K562 (cell line): ENCODE data around the gene ARL13B. TPM values are rescaled to one million over a fixed set of nuclear protein-coding genes. Genes with fewer than 3 reads are reported as not detected.

ENCODE experiments used
- ATAC-seq: fragments of 200-7000 bp; cut with Tn5 transposase; 3 replicates; pipeline ENCODE4 v1.9.1; 2020; ENCODE audit warnings: moderate library complexity
- BruUV-seq: library from RNA; stranded (reverse); fragments of 400-500 nt; replicated peaks from 2 replicates; lab custom pipeline; 2021; lab: Mats Ljungman, UMichigan
- CTCF ChIA-PET: fragments of 300-600 bp; formaldehyde crosslinking; extraction: SDS; loops from one replicate; lab custom pipeline; 2021; ENCODE audit warnings: low intra/inter-chr PET ratio; lab: Yijun Ruan, JAX
- POLR2A ChIA-PET: fragments of 300-600, 350-650 bp; sonication (Branson Sonifier 250); formaldehyde crosslinking; extraction: SDS; loops from one replicate; lab custom pipeline; 2021; ENCODE audit warnings: antibody characterized with exemption, inconsistent platforms; lab: Yijun Ruan, JAX
- DNase-seq, 4 experiments: peaks; one replicate each; pipeline versions ENCODE4 v3.0.0 to v3.0.0-alpha.2; 2011 to 2018; ENCODE audit warnings: low spot score in 3 of 4, mixed read lengths in 3 of 4; ENCODE audit errors: extremely low read depth in 1 of 4
- FAIRE-seq: peaks from 2 replicates; lab custom pipeline; 2011; peaks lifted over from hg19 to GRCh38; lab: Jason Lieb, UNC
- H2AFZ ChIP-seq: 2 replicates; pipeline ENCODE4 v1.6.0; 2011; ENCODE audit warnings: low read depth, low read length, control low read depth, inconsistent platforms
- H3K27ac ChIP-seq: fragments of 200-600 bp; 3 replicates; pipeline ENCODE4 v1.8.0; 2011; ENCODE audit warnings: low read depth, mild to moderate bottlenecking, control low read depth, inconsistent platforms, low read length, moderate library complexity, mixed read lengths; ENCODE audit errors: extremely low read depth
- H3K27me3 ChIP-seq, 2 experiments: fragments of 300-600 bp in 1 of 2; 2 replicates in 1 of 2; 3 replicates in 1 of 2; pipeline versions ENCODE4 v1.6.0 to v1.8.0; 2011; ENCODE audit warnings: inconsistent platforms in 2 of 2, low read length in 2 of 2, mild to moderate bottlenecking in 1 of 2, mixed read lengths in 1 of 2, moderate library complexity in 1 of 2; ENCODE audit not compliant: control insufficient read depth in 2 of 2, insufficient read depth in 2 of 2
- H3K36me3 ChIP-seq: fragments of 300-600 bp; 3 replicates; pipeline ENCODE4 v1.8.0; 2011; ENCODE audit warnings: mild to moderate bottlenecking, low read length, inconsistent platforms; ENCODE audit not compliant: control insufficient read depth, insufficient read depth
- H3K4me1 ChIP-seq, 2 experiments: fragments of 200-600 bp in 1 of 2; replicated peaks in 1 of 2; 2 replicates in 1 of 2; 3 replicates in 1 of 2; pipeline versions ENCODE4 v1.5.1 to v1.8.0; 2011; ENCODE audit warnings: inconsistent platforms in 2 of 2, low read length in 2 of 2, mild to moderate bottlenecking in 1 of 2, mixed read lengths in 1 of 2, moderate library complexity in 1 of 2; ENCODE audit not compliant: control insufficient read depth in 2 of 2, insufficient read depth in 2 of 2
- H3K4me2 ChIP-seq: 2 replicates; pipeline ENCODE4 v1.6.1; 2011; ENCODE audit warnings: low read length, control low read depth, inconsistent platforms, mixed read lengths; ENCODE audit not compliant: insufficient read depth
- H3K4me3 ChIP-seq: fragments of 200-600 bp; sonication (generic), shearing (Covaris generic); 2 replicates; pipeline ENCODE4 v1.5.1; 2016; ENCODE audit warnings: control low read depth, inconsistent platforms
- H3K79me2 ChIP-seq: fragments of 200-600 bp; 3 replicates; pipeline ENCODE4 v1.8.0; 2011; ENCODE audit warnings: low read length, inconsistent platforms; ENCODE audit not compliant: control insufficient read depth, insufficient read depth
- H3K9ac ChIP-seq, 2 experiments: 2 replicates each; pipeline versions ENCODE4 v1.6.0 to v1.6.1; 2011; ENCODE audit warnings: low read depth in 2 of 2, low read length in 2 of 2, control low read depth in 1 of 2, inconsistent platforms in 1 of 2, mild to moderate bottlenecking in 1 of 2, mixed read lengths in 1 of 2; ENCODE audit not compliant: insufficient read depth in 1 of 2
- H3K9me1 ChIP-seq: one replicate; pipeline ENCODE4 v1.6.0; 2011; ENCODE audit warnings: inconsistent platforms, mild to moderate bottlenecking, low read length, moderate library complexity; ENCODE audit not compliant: control insufficient read depth, insufficient read depth
- H3K9me3 ChIP-seq: replicated peaks from 2 replicates; pipeline ENCODE4 v1.5.1; 2011; ENCODE audit warnings: low read depth, low read length, inconsistent platforms; ENCODE audit not compliant: control insufficient read depth, insufficient read depth
- H4K20me1 ChIP-seq: replicated peaks from 2 replicates; pipeline ENCODE4 v1.6.1; 2011; ENCODE audit warnings: low read length, inconsistent platforms, mixed read lengths; ENCODE audit not compliant: control insufficient read depth, insufficient read depth
- HDAC1 ChIP-seq, 2 experiments: fragments of 450-650 bp; IDR thresholded peaks; 2 replicates each; pipeline ENCODE4 v1.6.1; 2016 to 2017; ENCODE audit warnings: inconsistent platforms in 1 of 2, mild to moderate bottlenecking in 1 of 2, moderate library complexity in 1 of 2
- LCOR ChIP-seq: sonication (generic); formaldehyde crosslinking; IDR thresholded peaks from 2 replicates; pipeline ENCODE4 v1.8.0; 2022; ENCODE audit warnings: mild to moderate bottlenecking, missing genetic modification reagents
- PCBP1 ChIP-seq: fragments of 200-400 bp; formaldehyde crosslinking; IDR thresholded peaks from 2 replicates; pipeline ENCODE4 v1.6.1; 2018; ENCODE audit warnings: mild to moderate bottlenecking, low read depth, low read length; ENCODE audit not compliant: poor library complexity, severe bottlenecking
- ZBTB7A ChIP-seq: IDR thresholded peaks from 2 replicates; pipeline ENCODE4 v1.6.1; 2011; ENCODE audit warnings: low read depth, mild to moderate bottlenecking, low read length, moderate library complexity, borderline replicate concordance; ENCODE audit not compliant: control insufficient read depth
- ZNF324 ChIP-seq: fragments of 250-450 bp; sonication (Bioruptor Pico); IDR thresholded peaks from 2 replicates; pipeline ENCODE4 v1.4.0; 2020; ENCODE audit warnings: mild to moderate bottlenecking
- ZNF407 ChIP-seq: fragments of 450-650 bp; IDR thresholded peaks from 2 replicates; pipeline ENCODE4 v1.6.1; 2016; ENCODE audit warnings: low read depth
- WGBS: fragments of 100-300 bp; shearing (Covaris generic); methylation state at CpG from one replicate; pipeline ENCODE4 v1.1.6; 2016; ENCODE audit warnings: low coverage, mixed read lengths; ENCODE audit not compliant: insufficient coverage; ENCODE audit errors: missing lambda C conversion rate; 5-methylcytosine and 5-hydroxymethylcytosine counted together
- in situ Hi-C: fragments of 300-500 bp; cut with MboI; formaldehyde crosslinking; loops from 4 replicates; pipeline ENCODE4 v1.15.0; 2018; ENCODE audit warnings: inconsistent platforms, mixed read lengths
- intact Hi-C: fragments of 100-400 bp; cut with micrococcal nuclease; formaldehyde crosslinking; loops from 2 replicates; pipeline ENCODE4 v1.14.2; 2022
- polyA plus RNA-seq, 8 experiments: library from polyadenylated mRNA; depleted of rRNA in 4 of 8; stranded (reverse) in 5 of 8; unstranded in 3 of 8; fragments of >200 nt; fragmentation: Nextera tagmentation in 2 of 8; fragmentation: Illumina TruSeq in 1 of 8; extraction: Ambion mirVana in 2 of 8; extraction: Trizol in 1 of 8; gene quantifications; 2 replicates each; pipeline versions ENCODE4 v1.2.1 to v1.2.3, GENCODE V29; 2011 to 2014; ENCODE audit warnings: inconsistent platforms in 1 of 8, missing spikeins in 1 of 8
- total RNA-seq, 7 experiments: library from RNA; depleted of rRNA in 6 of 7; stranded (reverse); fragments of >200 nt in 6 of 7; fragmentation: Illumina TruSeq in 2 of 7; extraction: Trizol in 2 of 7; gene quantifications; 2 replicates each; pipeline versions ENCODE4 v1.2.1 to v1.2.3, GENCODE V29; 2011 to 2021; ENCODE audit warnings: low replicate concordance in 1 of 7

ARL13B gene
- total and polyA plus RNA-seq, 9 of the 15 experiments (the other 6 are each of a cell fraction or from before 2014, with no cell fraction given) = 4.1 to 16.9 (median 12.2) TPM

GRCh38 chr3:94046533-94046932 lies 66.6 kb downstream of the ARL13B start (continued):
- no peak for TF ChIP-seq PCBP1

- intact Hi-C loops (no loop called here), in situ Hi-C loops (no loop called here)
- TF ChIP-seq HDAC1 (IDR thresholded peaks at IDR 0.05) = no peak
- no peak for TF ChIP-seq LCOR (CRISPR knock-in tag)
- TF ChIP-seq ZNF324 (CRISPR knock-in tag) = no peak
- TF ChIP-seq ZBTB7A = no peak
- no peak for TF ChIP-seq ZNF407
- Histone ChIP-seq H3K9me1 (no peaks in the 10 kb centered on the region), H3K79me2 (no peaks in the 10 kb centered on the region), H2AFZ (no peak overlapping the region), H3K27ac (no peak overlapping the region), H3K4me1 (no peaks in the 10 kb centered on the region), H3K9me3 (no peaks in the 10 kb centered on the region), H3K36me3 (peaks cover 8% of the 10 kb centered on the region; the same call in 1 of the 3 replicates), H3K9ac (no peak overlapping the region), H4K20me1 (no peaks in the 10 kb centered on the region), H3K27me3 (no peaks in the 10 kb centered on the region), H3K4me3 (no peak overlapping the region), H3K4me2 (no peak overlapping the region)
- no peak for FAIRE-seq
- ChIA-PET CTCF (no interaction called here), POLR2A (no interaction called here)
- no peak for DNase-seq
- no peak for ATAC-seq
- WGBS = 86% methylated on average over 2 of the region's 2 CpGs
- no TSS peak for BruUV-seq
These were observed 69.3 kb downstream of the ARL13B start for GRCh38 chr3:94049267-94049666.
